ENCODE data around the gene NDUFS2.

Gene NDUFS2

DNA sequence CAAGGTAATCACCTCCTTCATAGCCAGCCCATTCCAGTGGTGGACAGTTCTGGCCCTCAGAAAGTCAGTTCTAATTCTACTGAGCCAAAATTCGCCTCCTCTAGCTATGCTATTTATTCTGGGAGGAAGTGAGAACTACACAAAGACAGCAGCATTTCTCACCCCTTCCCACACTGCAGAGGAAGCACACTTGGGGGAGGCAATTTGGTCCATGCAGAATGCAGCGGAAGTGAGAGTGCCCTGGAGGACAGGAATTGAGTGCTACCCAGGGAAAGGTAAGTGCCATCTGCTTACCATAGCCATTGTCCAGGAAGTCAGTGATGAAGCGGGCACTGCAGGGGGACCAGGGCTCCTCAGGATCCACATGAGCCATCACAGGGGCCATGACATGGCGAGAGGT is 7.0 kb upstream of the NDUFS2 start:
- H3K4me3 ChIP-seq (replicated peaks in 1 of 2; ENCODE audit: low read depth in 2 of 2, low read length in 2 of 2), result peak overlapping the region in 1 of 2 donors; percentile 81

DNA sequence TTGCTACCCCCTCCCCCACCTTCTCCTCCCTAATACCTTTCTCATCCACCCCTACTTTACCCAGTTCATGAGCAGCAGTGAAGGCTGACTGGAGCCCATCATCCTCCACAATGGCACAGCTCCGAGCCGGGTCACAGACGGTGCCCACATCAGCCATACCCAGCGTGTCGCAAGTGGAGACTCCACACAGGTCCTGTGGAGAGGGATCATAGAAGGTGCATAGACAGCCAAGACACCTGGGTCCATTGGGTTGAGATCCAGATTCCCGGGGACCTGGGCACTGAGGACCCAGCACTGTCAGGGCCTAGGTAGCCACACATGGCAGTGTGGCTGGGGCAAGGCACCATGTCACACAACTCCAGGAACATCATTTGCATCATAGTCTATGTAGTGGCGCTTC is 6.1 kb upstream of the NDUFS2 start:
- DNase-seq (ENCODE audit: low read depth in 2 of 2), result no peak
- TF ChIP-seq, protein P1, sequence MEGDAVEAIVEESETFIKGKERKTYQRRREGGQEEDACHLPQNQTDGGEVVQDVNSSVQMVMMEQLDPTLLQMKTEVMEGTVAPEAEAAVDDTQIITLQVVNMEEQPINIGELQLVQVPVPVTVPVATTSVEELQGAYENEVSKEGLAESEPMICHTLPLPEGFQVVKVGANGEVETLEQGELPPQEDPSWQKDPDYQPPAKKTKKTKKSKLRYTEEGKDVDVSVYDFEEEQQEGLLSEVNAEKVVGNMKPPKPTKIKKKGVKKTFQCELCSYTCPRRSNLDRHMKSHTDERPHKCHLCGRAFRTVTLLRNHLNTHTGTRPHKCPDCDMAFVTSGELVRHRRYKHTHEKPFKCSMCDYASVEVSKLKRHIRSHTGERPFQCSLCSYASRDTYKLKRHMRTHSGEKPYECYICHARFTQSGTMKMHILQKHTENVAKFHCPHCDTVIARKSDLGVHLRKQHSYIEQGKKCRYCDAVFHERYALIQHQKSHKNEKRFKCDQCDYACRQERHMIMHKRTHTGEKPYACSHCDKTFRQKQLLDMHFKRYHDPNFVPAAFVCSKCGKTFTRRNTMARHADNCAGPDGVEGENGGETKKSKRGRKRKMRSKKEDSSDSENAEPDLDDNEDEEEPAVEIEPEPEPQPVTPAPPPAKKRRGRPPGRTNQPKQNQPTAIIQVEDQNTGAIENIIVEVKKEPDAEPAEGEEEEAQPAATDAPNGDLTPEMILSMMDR (IDR thresholded peaks at IDR 0.05; ENCODE audit: low read depth, low read length), result no peak
- H3K4me3 ChIP-seq (replicated peaks in 1 of 2; ENCODE audit: low read depth in 2 of 2, low read length in 2 of 2), result peak overlapping the region in 1 of 2 donors; percentile 81

More for the DNA sequence above, 7.0 kb upstream of the NDUFS2 start:
- TF ChIP-seq, protein P1 (IDR thresholded peaks at IDR 0.05; ENCODE audit: low read depth, low read length), result no peak
- no peak for DNase-seq (ENCODE audit: low read depth in 2 of 2)

DNA sequence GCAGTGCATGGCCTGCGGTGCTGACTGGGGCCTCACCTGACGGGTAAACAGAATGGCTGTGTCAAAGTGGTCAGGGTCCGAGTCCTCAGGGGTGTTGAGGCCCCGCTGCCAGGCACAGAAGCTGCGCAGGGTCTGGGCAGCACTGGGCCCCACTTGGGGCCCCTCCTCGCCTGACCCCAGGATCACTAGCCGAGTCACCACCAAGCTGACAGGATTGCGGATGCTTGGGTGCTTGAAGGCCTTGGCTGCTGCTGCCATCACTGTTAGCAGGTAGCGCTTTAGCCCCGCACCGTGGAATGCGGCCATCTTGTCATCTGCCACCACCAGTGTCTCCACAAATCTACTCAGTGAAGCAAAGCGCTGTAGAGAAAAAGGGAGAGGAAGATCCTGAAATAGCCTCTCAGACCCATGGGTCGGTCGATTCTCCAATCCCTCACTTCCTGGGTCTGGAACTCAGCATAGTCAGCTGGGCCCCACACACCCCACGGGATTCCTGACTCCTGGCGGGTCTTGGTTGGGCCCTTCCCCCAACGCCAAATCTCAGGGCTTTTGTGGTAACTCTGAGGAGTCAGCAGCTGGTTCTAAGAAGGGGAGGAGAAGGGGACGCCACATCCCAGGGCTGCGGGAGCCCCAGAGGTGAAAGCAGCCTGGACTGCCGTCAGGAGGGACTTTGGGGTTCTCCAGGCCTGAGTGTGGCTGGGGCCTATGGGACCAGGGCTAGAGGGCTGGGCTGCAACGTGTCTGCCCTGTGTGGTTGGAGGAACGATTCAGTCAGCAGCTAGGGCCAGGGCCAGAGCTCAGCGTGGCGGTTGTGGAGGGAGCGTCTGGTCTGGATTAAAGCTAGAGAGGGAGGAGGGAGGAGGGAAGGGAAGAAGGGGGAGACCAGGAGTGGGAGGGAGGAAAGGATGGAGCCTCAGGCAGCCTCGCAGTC is 5.4 kb upstream of the NDUFS2 start:
- H3K4me3 ChIP-seq (replicated peaks in 1 of 2; ENCODE audit: low read depth in 2 of 2, low read length in 2 of 2), result peak overlapping the region; percentile 41 to 81
- peak; percentile 80 to 88 for DNase-seq (ENCODE audit: low read depth in 2 of 2)

DNA sequence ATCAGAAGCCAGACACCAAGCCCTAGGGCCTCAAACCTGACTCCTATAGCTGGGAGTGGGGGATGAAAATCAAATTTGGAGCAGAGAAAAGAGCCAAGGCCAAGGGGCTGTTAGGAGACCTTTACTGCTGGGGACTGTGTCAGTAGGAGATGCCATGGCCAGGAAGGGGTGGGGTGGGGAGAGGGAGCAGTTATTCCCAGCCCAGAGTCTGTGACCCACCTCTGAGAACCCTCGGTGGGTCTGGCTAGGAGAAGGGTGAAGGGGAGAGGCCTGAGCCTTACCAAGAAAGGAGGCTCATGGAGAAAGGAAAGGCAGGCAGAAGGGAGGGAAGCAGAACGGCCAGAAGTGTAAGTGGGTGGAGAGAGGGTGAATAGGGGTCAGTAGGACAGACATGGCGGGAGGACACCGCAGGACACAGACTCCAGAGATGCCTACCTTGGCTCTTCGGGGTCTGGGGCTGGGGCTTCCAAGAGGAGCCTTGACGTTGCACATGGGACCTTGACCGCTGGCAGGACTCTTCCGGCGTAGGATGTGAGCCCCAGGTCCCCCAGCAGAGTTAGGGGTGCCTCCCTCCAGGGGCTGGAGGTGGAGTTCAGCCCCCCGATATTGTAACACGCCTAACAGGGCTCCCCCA is 4.5 kb upstream of the NDUFS2 start:
- peak overlapping the region; percentile 41 to 81 for H3K4me3 ChIP-seq (replicated peaks in 1 of 2; ENCODE audit: low read depth in 2 of 2, low read length in 2 of 2)
- peak in 1 of 2 donors; percentile 12 for DNase-seq (ENCODE audit: low read depth in 2 of 2)
- TF ChIP-seq, protein P1 (IDR thresholded peaks at IDR 0.05; ENCODE audit: low read depth, low read length), result no peak

More for the DNA sequence above, 5.4 kb upstream of the NDUFS2 start:
- TF ChIP-seq, protein P1 (IDR thresholded peaks at IDR 0.05; ENCODE audit: low read depth, low read length), result no peak

DNA sequence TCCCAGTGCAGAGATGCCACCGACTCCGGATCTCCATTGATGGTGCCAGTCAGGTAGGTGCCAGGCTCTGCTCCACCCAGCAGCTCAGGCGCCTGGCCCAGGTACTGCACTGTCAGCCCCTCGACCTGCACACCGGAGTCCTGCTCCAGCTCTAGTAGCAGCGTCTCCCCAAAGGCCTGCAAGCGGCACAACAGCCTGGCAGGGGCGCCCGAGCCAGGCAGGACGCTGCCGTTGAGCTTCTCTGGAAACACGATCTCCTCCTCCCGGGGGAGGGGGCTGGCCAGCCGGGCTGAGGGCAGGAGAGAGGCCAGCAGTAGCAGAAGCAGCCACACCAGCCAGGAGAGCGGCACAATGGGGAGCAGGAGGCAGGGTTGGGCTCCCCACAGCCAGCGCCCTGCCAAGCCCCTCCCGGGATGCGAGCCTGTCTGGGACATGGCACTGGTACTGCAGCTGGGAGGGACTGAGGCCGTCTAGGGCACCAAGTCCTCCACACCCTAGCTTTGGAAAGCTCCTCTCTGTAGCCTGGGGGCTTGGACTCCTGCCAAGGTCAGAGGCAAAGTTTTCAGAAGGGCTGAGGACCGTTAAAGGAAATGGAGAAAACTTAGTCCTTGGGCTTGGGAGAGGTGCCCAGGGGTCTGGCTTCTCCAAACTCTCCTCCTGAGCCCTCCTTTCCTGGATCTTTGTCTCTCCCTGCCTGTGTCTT is 3.8 kb upstream of the NDUFS2 start:
- peak; percentile 5 to 70 for DNase-seq (ENCODE audit: low read depth in 2 of 2)
- peak overlapping the region; percentile 41 to 81 for H3K4me3 ChIP-seq (replicated peaks in 1 of 2; ENCODE audit: low read depth in 2 of 2, low read length in 2 of 2)
- TF ChIP-seq, protein P1 (IDR thresholded peaks at IDR 0.05; ENCODE audit: low read depth, low read length), result no peak

DNA sequence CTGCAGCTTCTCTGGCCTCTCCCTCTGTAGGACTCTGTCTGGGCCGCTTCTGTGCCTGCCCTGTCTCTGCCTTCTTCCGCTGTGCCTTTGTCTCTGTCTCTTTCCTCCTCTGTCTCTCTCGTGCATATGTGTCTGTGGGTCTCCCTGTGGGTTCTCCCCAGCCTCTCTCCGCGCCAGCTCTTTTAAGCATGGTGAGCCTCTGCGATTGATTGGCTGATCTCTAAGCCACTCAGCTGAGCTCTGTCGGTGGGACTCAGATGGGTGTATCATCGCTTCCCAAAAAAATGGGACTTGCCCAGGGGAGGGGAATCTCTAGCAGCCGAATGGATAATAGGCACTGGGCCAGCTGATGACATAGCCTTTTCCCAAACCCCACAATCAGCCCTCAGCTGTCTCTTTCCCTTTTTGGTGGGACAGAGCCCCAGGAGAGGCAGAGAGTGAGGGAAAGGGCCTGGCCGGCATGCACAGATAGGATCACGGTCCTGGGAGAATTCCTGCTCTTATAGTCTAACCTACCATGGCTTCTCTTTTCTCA is 3.2 kb upstream of the NDUFS2 start, which contains the start of gene ADAMTS4:
ADAMTS4 (minus strand) TSS at position 158 of the 535 bp plus-strand sequence. CDS start 427 bp downstream, outside the sequence.
- peak; percentile 91 to 97 for DNase-seq (ENCODE audit: low read depth in 2 of 2)
- H3K4me3 ChIP-seq (replicated peaks in 1 of 2; ENCODE audit: low read depth in 2 of 2, low read length in 2 of 2), result peak within 1 kb of the TSS; percentile 41 to 81
- TF ChIP-seq, protein P1 (IDR thresholded peaks at IDR 0.05; ENCODE audit: low read depth, low read length), result no peak
